Hepatocyte (in vitro differentiated cells): ENCODE results near the gene GPATCH4. TPM values are rescaled to one million over a fixed set of nuclear protein-coding genes. Genes with fewer than 3 reads are reported as not detected.

Experiments
- DNase-seq: peaks from one replicate; pipeline ENCODE4 v3.0.0-alpha.2; 2016; ENCODE audit warnings: low spot score
- H2AFZ ChIP-seq: fragments of 200-600 bp; sonication (generic); 2 replicates; pipeline ENCODE4 v1.6.0; 2016; ENCODE audit warnings: antibody characterized with exemption, mild to moderate bottlenecking
- H3K27ac ChIP-seq: fragments of 200-600 bp; sonication (generic); 2 replicates; pipeline ENCODE4 v1.5.1; 2016; ENCODE audit warnings: mild to moderate bottlenecking
- H3K27me3 ChIP-seq: fragments of 200-600 bp; sonication (generic); 2 replicates; pipeline ENCODE4 v1.6.1; 2016
- H3K36me3 ChIP-seq: fragments of 200-600 bp; sonication (generic); replicated peaks from 2 replicates; pipeline ENCODE4 v1.5.1; 2016; ENCODE audit warnings: low read depth; ENCODE audit not compliant: insufficient read depth
- H3K4me1 ChIP-seq: fragments of 200-600 bp; sonication (generic); 2 replicates; pipeline ENCODE4 v1.5.1; 2016; ENCODE audit warnings: mild to moderate bottlenecking, moderate library complexity; ENCODE audit not compliant: insufficient read depth
- H3K4me2 ChIP-seq: fragments of 200-600 bp; sonication (generic); 2 replicates; pipeline ENCODE4 v1.6.0; 2016
- H3K4me3 ChIP-seq: fragments of 200-600 bp; sonication (generic); 2 replicates; pipeline ENCODE4 v1.5.1; 2016; ENCODE audit warnings: mild to moderate bottlenecking
- H3K79me2 ChIP-seq: fragments of 200-600 bp; sonication (generic); 2 replicates; pipeline ENCODE4 v1.6.0; 2017; ENCODE audit warnings: mild to moderate bottlenecking
- H3K9me2 ChIP-seq: fragments of 200-600 bp; sonication (generic); replicated peaks from 2 replicates; pipeline ENCODE4 v1.6.0; 2017; ENCODE audit warnings: mild to moderate bottlenecking; ENCODE audit not compliant: insufficient read depth
- H3K9me3 ChIP-seq: fragments of 200-600 bp; sonication (generic); 2 replicates; pipeline ENCODE4 v1.5.1; 2016; ENCODE audit warnings: low read depth, mild to moderate bottlenecking
- H4K20me1 ChIP-seq: fragments of 200-600 bp; sonication (generic); 2 replicates; pipeline ENCODE4 v1.6.0; 2016; ENCODE audit warnings: mild to moderate bottlenecking; ENCODE audit not compliant: insufficient read depth, poor library complexity, severe bottlenecking
- EZH2 ChIP-seq: fragments of 200-600 bp; sonication (generic); IDR thresholded peaks from 2 replicates; pipeline ENCODE4 v1.6.1; 2016; ENCODE audit warnings: antibody characterized with exemption, mild to moderate bottlenecking, borderline replicate concordance
- EZH2phosphoT487 ChIP-seq: fragments of 200-600 bp; sonication (generic); IDR thresholded peaks from one replicate; pipeline ENCODE4 v1.6.1; 2018; ENCODE audit warnings: antibody characterized with exemption, mild to moderate bottlenecking, low read depth, moderate library complexity; ENCODE audit not compliant: unreplicated experiment, severe bottlenecking
- WGBS: methylation state at CpG from one replicate; pipeline ENCODE4 v1.1.6; 2016; ENCODE audit warnings: low lambda C conversion rate; ENCODE audit errors: missing lambda C conversion rate; 5-methylcytosine and 5-hydroxymethylcytosine counted together
- polyA plus RNA-seq: library from polyadenylated mRNA; unstranded; fragments of >200 nt; fragmentation: Nextera tagmentation; extraction: Ambion mirVana; gene quantifications from 2 replicates; pipeline ENCODE4 v1.2.1, GENCODE V29; 2016
- total RNA-seq: library from RNA; depleted of rRNA; stranded (reverse); fragments of >200 nt; gene quantifications from 2 replicates; pipeline ENCODE4 v1.2.3, GENCODE V29; 2014
- TF ChIP-seq, protein P1 (sequence below): fragments of 200-600 bp; sonication (generic); IDR thresholded peaks from 2 replicates; pipeline ENCODE4 v1.5.1; 2016; ENCODE audit warnings: antibody characterized with exemption, mild to moderate bottlenecking; ENCODE audit not compliant: poor library complexity

The GPATCH4 gene
- total and polyA plus RNA-seq, 2 experiments from 2014 or later = 5.6 to 28.3 TPM

DNA sequence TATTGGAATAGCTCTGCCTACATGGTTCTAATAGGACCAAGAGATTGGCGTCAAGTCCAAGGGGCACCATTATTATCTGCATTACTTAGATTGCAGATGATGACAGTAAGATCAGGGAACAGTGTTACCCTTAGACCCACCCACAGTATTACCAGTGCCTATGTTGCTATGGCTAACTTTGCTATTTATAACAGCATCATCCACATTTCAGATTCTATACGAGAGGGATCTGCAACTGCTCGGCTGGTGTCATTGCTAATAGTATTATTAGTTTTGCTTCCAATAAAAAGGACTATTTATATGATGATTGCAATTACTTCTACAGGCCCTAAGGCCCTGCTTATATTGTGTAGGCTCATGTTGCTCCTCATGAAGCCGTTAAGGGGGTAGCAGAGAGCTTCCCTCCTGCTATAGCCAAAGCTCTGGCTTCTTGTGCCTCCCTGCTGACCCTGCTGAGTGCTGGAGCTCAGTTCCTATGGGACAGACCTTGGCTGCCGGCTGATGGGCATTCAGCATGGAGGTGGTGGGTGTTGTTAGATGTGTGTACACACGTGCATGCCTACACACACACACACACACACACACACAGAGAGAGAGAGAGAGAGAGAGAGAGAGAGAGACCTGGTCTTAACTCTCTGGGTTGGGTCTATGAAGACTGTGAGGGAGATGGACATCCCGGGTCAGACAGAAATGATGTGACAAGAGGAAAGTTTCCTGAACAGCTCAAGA is 41.9 kb upstream of the GPATCH4 start:
- TF ChIP-seq, protein P1, sequence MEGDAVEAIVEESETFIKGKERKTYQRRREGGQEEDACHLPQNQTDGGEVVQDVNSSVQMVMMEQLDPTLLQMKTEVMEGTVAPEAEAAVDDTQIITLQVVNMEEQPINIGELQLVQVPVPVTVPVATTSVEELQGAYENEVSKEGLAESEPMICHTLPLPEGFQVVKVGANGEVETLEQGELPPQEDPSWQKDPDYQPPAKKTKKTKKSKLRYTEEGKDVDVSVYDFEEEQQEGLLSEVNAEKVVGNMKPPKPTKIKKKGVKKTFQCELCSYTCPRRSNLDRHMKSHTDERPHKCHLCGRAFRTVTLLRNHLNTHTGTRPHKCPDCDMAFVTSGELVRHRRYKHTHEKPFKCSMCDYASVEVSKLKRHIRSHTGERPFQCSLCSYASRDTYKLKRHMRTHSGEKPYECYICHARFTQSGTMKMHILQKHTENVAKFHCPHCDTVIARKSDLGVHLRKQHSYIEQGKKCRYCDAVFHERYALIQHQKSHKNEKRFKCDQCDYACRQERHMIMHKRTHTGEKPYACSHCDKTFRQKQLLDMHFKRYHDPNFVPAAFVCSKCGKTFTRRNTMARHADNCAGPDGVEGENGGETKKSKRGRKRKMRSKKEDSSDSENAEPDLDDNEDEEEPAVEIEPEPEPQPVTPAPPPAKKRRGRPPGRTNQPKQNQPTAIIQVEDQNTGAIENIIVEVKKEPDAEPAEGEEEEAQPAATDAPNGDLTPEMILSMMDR = no peak
- TF ChIP-seq EZH2phosphoT487 = no peak
- no peak for TF ChIP-seq EZH2
- no peak overlapping the region for H3K4me3 ChIP-seq
- H3K4me1 ChIP-seq = peaks cover 7% of the 10 kb centered on the region
- H3K9me2 ChIP-seq = no peaks in the 10 kb centered on the region
- H4K20me1 ChIP-seq = no peaks in the 10 kb centered on the region
- no peak for DNase-seq
- no peaks in the 10 kb centered on the region for H3K9me3 ChIP-seq
- 64% methylated on average over 6 of the region's 7 CpGs for WGBS
- H3K27me3 ChIP-seq = peaks cover 94% of the 10 kb centered on the region
- no peaks in the 10 kb centered on the region for H3K79me2 ChIP-seq
- H2AFZ ChIP-seq = no peak overlapping the region
- H3K36me3 ChIP-seq = no peaks in the 10 kb centered on the region
- no peak overlapping the region for H3K27ac ChIP-seq
- no peak overlapping the region for H3K4me2 ChIP-seq

DNA sequence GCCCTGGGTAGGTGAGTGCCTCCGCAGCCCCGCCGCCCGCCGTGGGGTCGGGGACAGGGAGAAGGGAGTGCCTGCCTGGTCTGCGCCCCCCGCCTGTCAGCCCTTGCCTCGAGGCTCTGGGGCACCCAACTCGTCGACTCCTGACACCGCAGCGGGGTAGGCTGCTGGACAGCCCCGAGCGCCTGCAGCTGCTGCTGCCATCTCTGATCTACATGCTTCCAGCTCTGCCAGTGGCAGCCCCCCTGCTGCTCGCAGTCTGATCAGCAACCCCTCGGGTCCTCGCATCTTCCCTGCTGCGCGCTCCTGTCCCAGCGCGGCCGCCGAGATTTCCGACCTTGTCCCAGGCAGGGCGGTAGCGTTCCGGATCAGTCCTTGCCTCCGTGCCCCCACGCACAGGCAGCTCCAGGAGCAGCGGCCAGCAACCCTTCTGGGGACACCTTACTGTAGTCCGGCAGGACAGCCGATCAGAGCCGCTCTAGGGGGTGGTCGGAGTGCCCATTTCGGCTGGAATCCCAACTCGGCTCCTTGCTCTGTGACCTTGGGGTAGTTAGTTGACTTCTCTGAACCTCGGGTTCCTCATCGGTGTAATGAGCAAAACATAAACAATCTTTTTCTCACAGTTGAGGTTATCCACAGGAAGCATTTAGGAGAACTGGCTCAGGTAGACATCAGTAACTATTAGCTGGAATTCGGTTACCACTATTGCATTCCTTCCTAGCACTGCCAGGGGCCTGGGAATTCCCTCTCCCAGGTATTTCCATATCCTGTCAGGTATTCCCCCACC is 41.2 kb upstream of the GPATCH4 start:
- H3K9me3 ChIP-seq = no peaks in the 10 kb centered on the region
- no peaks in the 10 kb centered on the region for H4K20me1 ChIP-seq
- no peaks in the 10 kb centered on the region for H3K36me3 ChIP-seq
- peak; percentile 92 for TF ChIP-seq EZH2
- TF ChIP-seq, protein P1 = no peak
- no peak for TF ChIP-seq EZH2phosphoT487
- no peaks in the 10 kb centered on the region for H3K9me2 ChIP-seq
- H3K79me2 ChIP-seq = no peaks in the 10 kb centered on the region
- H3K4me1 ChIP-seq = peaks cover 7% of the 10 kb centered on the region
- H2AFZ ChIP-seq = peak overlapping the region; percentile 40
- DNase-seq = no peak
- peak overlapping the region; percentile 20 for H3K4me3 ChIP-seq
- WGBS = 10% methylated on average over 35 of the region's 40 CpGs
- no peak overlapping the region for H3K27ac ChIP-seq
- H3K4me2 ChIP-seq = peak overlapping the region; percentile 91
- peaks cover 93% of the 10 kb centered on the region for H3K27me3 ChIP-seq

DNA sequence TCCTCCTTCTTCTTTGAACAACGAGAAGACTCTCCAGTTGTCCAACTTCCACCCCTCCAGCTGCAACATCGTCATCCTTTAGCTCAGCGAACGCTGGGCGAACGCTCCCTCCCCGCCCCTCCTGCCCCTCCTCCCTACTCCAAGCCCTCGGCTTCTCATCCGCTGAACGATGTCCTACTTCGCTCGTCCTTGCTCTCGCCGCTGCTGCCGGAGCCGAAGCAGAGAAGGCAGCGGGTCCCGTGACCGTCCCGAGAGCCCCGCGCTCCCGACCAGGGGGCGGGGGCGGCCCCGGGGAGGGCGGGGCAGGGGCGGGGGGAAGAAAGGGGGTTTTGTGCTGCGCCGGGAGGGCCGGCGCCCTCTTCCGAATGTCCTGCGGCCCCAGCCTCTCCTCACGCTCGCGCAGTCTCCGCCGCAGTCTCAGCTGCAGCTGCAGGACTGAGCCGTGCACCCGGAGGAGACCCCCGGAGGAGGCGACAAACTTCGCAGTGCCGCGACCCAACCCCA is 40.5 kb upstream of the GPATCH4 start, which contains the start of gene BCAN:
BCAN (plus strand) TSS at position 357 of the 504 bp plus-strand sequence. CDS start 3,938 bp downstream, outside the sequence.
- Histone ChIP-seq H3K9me3 (no peaks in the 10 kb centered on the region), H2AFZ (peak within 1 kb of the TSS; percentile 40), H3K4me1 (peaks cover 7% of the 10 kb centered on the region), H3K79me2 (no peaks in the 10 kb centered on the region), H4K20me1 (no peaks in the 10 kb centered on the region), H3K36me3 (no peaks in the 10 kb centered on the region), H3K4me2 (peak within 1 kb of the TSS; percentile 91), H3K4me3 (peak within 1 kb of the TSS; percentile 20), H3K27me3 (peaks cover 94% of the 10 kb centered on the region), H3K27ac (no peak within 1 kb of the TSS), H3K9me2 (no peaks in the 10 kb centered on the region)
- 2% methylated on average over 19 of the region's 46 CpGs for WGBS
- peak; percentile 66 for DNase-seq
- TF ChIP-seq, protein P1 = no peak
- no peak for TF ChIP-seq EZH2phosphoT487
- TF ChIP-seq EZH2 = no peak
